Medulla oblongata (tissue), 1 donor: ENCODE data around the gene ARMC7.
A peak's percentile ranks its signal among the peaks of the same experiment; 100 is the strongest.
"Not testable (repeated sequence)": the region's sequence is repeated elsewhere in the genome, so short reads cannot be mapped to it uniquely, and the experiment has no call there.

ENCODE experiments used
- DNase-seq: peaks from one replicate; pipeline ENCODE4 v3.0.0-alpha.2; 2015; ENCODE audit errors: extremely low spot score

The ARMC7 gene

GRCh38 chr17:75153780-75154194 lies 44.0 kb downstream of the ARMC7 start:
- no peak for DNase-seq

GRCh38 chr17:75154195-75155106 lies 44.7 kb downstream of the ARMC7 start, which contains the start of gene JPT1:
Gene JPT1, minus strand, starts transcription at chr17:75154512. Its CDS starts 115 bp downstream, at chr17:75154397.
- peak; percentile 99 for DNase-seq

DNA sequence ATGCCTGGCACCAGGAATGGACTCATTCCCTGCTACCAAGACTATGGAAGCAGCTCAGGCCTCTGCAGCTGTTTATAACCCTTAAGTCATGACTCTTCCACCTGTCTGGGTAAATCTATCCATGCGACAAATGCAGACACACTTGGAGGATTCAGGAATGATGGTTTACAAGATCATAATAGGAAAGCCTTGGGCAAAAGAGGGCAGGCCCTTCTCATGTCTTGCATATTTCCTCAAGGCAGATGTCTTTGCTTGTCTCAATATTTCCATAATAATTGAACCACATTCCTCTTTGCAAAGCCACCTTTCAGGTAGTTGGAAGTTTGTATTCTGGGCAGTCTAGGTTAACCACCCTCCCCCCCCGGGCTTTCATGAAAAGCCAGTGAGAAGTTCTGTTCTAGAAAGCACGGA lies 45.4 kb downstream of the ARMC7 start:
- DNase-seq: no peak

GRCh38 chr17:75158480-75158879 lies 48.7 kb downstream of the ARMC7 start:
- DNase-seq: not testable (repeated sequence)

DNA sequence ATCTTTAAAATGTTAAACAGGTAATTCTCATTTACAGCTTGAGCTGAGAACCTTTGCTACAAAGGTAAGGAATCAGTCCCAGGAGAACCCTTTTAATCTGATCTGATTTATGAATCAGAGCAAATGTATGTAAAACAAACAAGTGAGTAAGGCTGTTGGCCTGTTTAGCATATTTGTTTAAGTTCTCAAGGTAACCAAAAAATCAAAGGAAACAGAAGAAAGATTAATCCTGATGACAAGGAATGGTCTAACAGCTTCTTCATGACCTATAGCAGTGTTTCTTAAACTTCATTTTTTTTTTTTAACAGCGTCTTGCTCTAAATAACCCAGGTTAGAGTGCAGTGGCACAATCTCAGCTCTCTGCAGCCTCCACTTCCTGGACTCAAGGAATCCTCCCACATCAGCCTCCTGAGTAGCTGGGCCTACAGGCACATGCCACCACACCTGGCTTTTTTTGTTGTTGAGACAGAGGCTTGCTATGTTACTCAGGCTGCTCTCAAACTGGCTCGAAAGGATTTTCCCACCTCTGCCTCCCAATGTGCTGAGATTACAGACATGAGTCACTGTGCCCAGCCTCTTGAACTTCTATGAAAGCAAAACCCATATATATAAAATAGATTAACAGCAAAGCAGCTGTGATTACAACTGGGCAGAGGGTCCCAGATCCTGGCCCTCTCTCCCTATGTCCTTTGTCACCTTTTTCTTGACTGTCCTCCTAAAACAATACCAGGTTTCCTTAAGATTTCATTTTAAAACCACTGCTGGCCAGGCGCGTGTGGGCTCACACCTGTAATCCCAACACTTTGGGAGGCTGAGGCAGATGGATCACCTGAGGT lies 49.6 kb downstream of the ARMC7 start:
- no peak for DNase-seq

- no peak for DNase-seq
Measured at GRCh38 chr17:75160211-75160610, 50.4 kb downstream of the ARMC7 start.

DNA sequence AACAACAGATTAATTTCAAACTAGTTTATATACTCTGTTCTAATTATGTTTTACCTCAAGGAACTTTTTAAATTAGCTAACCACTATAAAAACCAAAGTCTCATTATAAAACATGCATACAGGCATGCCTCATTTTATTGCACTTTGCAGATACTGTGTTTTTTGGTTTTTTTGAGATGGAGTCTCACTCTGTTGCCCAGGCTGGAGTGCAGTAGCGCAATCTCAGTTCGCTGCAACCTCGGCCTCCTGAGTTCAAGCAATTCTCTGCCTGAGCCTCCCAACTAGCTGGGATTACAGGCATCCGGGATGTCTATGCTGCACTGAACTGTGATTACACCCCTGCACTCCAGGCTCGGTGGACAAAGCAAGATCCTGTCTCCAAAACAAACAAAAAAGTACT lies 53.3 kb downstream of the ARMC7 start:
- no peak for DNase-seq

- DNase-seq: not testable (repeated sequence)
Measured at GRCh38 chr17:75164606-75165005, 54.8 kb downstream of the ARMC7 start.

- no peak for DNase-seq
Measured at GRCh38 chr17:75168998-75169397, 59.2 kb downstream of the ARMC7 start.

DNA sequence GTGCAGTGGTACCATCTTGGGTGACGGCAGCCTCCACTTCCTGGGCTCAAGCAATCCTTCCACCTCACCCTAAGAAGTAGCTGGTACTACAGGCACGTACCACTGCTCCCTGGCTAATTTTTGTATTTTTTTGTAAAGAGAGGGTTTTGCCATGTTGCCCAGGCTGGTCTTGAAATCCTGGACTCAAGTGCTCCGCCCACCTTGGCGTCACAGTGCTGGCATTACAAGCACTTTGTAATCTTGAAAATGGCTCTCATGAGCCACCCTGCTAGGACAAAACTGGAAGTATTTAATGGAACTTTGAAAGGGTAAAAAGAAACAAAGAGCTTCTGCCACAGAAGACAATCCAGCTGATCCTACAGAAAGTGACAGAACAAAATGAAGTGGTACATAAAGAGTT lies 63.8 kb downstream of the ARMC7 start:
- DNase-seq: no peak

GRCh38 chr17:75174996-75175395 lies 65.2 kb downstream of the ARMC7 start:
- DNase-seq: no peak

GRCh38 chr17:75176625-75177024 lies 66.9 kb downstream of the ARMC7 start:
- no peak for DNase-seq

DNA sequence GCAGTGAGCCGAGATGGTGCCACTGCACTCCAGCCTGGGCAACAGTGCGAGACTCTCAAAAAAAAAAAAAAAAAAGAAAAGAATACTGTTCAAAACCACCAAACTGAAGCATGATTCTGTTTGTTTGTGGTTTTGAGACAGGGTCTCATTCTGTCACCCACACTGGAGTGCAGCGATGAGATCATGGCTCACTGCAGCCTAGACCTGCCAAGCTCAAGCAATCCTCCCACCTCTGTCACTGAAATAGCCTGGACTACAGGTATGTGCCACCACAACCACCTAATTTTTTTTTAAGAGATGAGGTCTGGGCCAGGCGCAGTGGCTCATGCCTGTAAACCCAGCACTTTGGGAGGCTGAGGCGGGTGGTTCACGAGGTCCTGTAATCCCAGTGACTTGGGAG lies 68.7 kb downstream of the ARMC7 start:
- no peak for DNase-seq
